SU-DHL-6 (cell line): ENCODE measurements around the gene LTBP1.

Experiments
- EZH2phosphoT487 ChIP-seq: fragments of 200-600 bp; sonication (generic), shearing (Covaris generic); conservative IDR thresholded peaks from 2 replicates; pipeline ENCODE4 v1.6.1; 2018; ENCODE audit warnings: mild to moderate bottlenecking, antibody characterized with exemption, low read length, moderate library complexity, mixed read lengths
- TF ChIP-seq, protein P1 (sequence below): fragments of 200-600 bp; sonication (generic); IDR thresholded peaks from one replicate; pipeline ENCODE4 v1.5.1; 2017; ENCODE audit warnings: antibody characterized with exemption, mild to moderate bottlenecking, low read length, moderate library complexity; ENCODE audit not compliant: insufficient read depth, poor library complexity, severe bottlenecking

DNA sequence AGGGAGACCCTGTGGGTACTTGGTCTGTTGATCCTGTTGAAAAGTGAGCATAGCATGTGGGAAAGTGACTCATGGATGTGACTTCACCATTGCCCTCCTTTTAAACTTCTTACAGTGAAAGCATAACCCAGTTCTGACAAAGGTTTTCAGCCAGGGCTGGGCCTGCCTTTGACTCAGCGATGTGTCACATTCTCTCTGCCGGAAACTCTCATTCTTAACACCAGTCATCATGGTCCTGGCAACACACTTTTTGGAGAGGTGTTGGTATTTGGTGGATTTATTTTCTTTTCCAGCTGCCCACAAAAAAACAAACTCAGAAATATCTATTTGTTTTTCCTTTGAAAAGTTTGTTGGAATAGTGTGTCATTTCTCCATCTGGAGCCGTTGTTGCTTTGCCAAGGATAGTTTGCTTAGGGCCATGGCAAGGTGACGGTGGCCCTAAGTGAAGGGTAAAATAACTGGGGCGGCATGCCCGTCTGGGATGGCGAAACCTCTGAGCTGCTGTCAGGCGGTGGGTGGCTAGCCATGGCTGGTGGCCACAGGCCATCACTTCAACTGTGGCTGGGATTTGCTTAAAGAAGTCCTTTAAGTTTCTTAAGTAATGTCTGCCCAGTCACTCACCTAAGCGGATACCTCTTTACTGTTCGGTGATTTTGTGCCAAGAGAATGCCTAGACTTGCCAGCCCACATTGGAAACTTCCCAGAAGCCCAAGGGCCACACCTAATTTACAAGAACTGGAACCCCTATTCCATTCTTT, 123.3 kb downstream of the LTBP1 start:
- TF ChIP-seq, protein P1, sequence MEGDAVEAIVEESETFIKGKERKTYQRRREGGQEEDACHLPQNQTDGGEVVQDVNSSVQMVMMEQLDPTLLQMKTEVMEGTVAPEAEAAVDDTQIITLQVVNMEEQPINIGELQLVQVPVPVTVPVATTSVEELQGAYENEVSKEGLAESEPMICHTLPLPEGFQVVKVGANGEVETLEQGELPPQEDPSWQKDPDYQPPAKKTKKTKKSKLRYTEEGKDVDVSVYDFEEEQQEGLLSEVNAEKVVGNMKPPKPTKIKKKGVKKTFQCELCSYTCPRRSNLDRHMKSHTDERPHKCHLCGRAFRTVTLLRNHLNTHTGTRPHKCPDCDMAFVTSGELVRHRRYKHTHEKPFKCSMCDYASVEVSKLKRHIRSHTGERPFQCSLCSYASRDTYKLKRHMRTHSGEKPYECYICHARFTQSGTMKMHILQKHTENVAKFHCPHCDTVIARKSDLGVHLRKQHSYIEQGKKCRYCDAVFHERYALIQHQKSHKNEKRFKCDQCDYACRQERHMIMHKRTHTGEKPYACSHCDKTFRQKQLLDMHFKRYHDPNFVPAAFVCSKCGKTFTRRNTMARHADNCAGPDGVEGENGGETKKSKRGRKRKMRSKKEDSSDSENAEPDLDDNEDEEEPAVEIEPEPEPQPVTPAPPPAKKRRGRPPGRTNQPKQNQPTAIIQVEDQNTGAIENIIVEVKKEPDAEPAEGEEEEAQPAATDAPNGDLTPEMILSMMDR: no peak
- no peak for TF ChIP-seq EZH2phosphoT487
